B cell (primary cell): ENCODE measurements around the gene ABHD17B. TPM values are rescaled to one million over a fixed set of nuclear protein-coding genes. Genes with fewer than 3 reads are reported as not detected.
A peak's percentile ranks its signal among the peaks of the same experiment; 100 is the strongest.

Experiments
- ATAC-seq: fragments of 200-7000 bp; cut with Tn5 transposase; one replicate; pipeline ENCODE4 v1.10.0; 2021; ENCODE audit warnings: low read depth, mild to moderate bottlenecking, moderate number of reproducible peaks, moderate library complexity
- CTCF ChIA-PET: fragments of 350-600 bp; sonication (Branson Sonifier 250); formaldehyde crosslinking; loops from one replicate; lab custom pipeline; 2021; ENCODE audit warnings: antibody characterized with exemption, inconsistent platforms; lab: Charles Lee
- POLR2A ChIA-PET: fragments of 350-600 bp; sonication (Branson Sonifier 250); formaldehyde crosslinking; loops from one replicate; lab custom pipeline; 2021; ENCODE audit warnings: antibody characterized with exemption; lab: Charles Lee
- DNase-seq: peaks from one replicate; pipeline ENCODE4 v3.0.0; 2013
- H2AFZ ChIP-seq: 2 replicates; pipeline ENCODE4 v1.6.1; 2012; ENCODE audit warnings: mild to moderate bottlenecking, low read depth, low read length; ENCODE audit not compliant: insufficient read depth, poor library complexity, severe bottlenecking
- H3K27ac ChIP-seq, 2 donors: 1 replicate in 1 of 2; 2 replicates in 1 of 2; pipeline ENCODE4 v1.5.1; 2012 to 2013; ENCODE audit warnings: low read length in 2 of 2, mild to moderate bottlenecking in 2 of 2, moderate library complexity in 1 of 2
- H3K27me3 ChIP-seq, 4 experiments: fragments of 200-600 bp in 1 of 4; sonication (generic) in 1 of 4; replicated peaks in 1 of 4; 1 replicate in 2 of 4; 2 replicates in 2 of 4; pipeline versions ENCODE4 v1.6.1 to v1.7.0; 2013 to 2016; ENCODE audit warnings: low read length in 3 of 4, mild to moderate bottlenecking in 2 of 4, mixed read lengths in 1 of 4, moderate library complexity in 1 of 4; ENCODE audit not compliant: insufficient read depth in 4 of 4, control insufficient read depth in 3 of 4; ENCODE audit errors: control extremely low read depth in 1 of 4
- H3K36me3 ChIP-seq, 2 experiments: replicated peaks in 1 of 2; 1 replicate in 1 of 2; 2 replicates in 1 of 2; pipeline versions ENCODE4 v1.6.1 to v1.7.1; 2013; ENCODE audit warnings: low read length in 1 of 2; ENCODE audit not compliant: insufficient read depth in 2 of 2, control insufficient read depth in 1 of 2; ENCODE audit errors: control extremely low read depth in 1 of 2, extremely low read depth in 1 of 2
- H3K4me1 ChIP-seq, 2 donors: fragments of 200-600 bp in 1 of 2; sonication (generic) in 1 of 2; 1 replicate in 1 of 2; 2 replicates in 1 of 2; pipeline versions ENCODE4 v1.5.1 to v1.6.1; 2013 to 2017; ENCODE audit warnings: low read length in 2 of 2; ENCODE audit not compliant: control insufficient read depth in 2 of 2, insufficient read depth in 2 of 2
- H3K4me2 ChIP-seq: replicated peaks from 2 replicates; pipeline ENCODE3; 2012; ENCODE audit warnings: mild to moderate bottlenecking, low read depth, low read length; ENCODE audit not compliant: poor library complexity, severe bottlenecking
- H3K4me3 ChIP-seq, 5 experiments: fragments of 200-600 bp in 1 of 5; sonication (generic) in 1 of 5; 1 replicate in 3 of 5; 2 replicates in 2 of 5; pipeline versions ENCODE4 v1.5.1 to v1.7.0; 2011 to 2016; ENCODE audit warnings: low read length in 4 of 5, mild to moderate bottlenecking in 4 of 5, low read depth in 2 of 5, control low read depth in 1 of 5, moderate library complexity in 1 of 5; ENCODE audit not compliant: insufficient read depth in 1 of 5; ENCODE audit errors: control extremely low read depth in 1 of 5, extremely low read depth in 1 of 5
- H3K79me2 ChIP-seq: fragments of 200-600 bp; sonication (generic); one replicate; pipeline ENCODE4 v1.6.0; 2016; ENCODE audit warnings: low read length; ENCODE audit not compliant: control insufficient read depth, insufficient read depth
- H3K9ac ChIP-seq: fragments of 200-600 bp; sonication (generic); 2 replicates; pipeline ENCODE4 v1.6.1; 2017; ENCODE audit warnings: mild to moderate bottlenecking, low read length, moderate library complexity
- H3K9me3 ChIP-seq, 3 donors: one replicate each; pipeline versions ENCODE4 v1.6.1 to v1.7.1; 2013; ENCODE audit warnings: low read length in 2 of 3; ENCODE audit not compliant: control insufficient read depth in 2 of 3, insufficient read depth in 1 of 3; ENCODE audit errors: control extremely low read depth in 1 of 3
- H4K20me1 ChIP-seq: 2 replicates; pipeline ENCODE4 v1.6.0; 2012; ENCODE audit warnings: mild to moderate bottlenecking, low read length; ENCODE audit not compliant: insufficient read depth, control insufficient read depth, poor library complexity, severe bottlenecking
- H3K27ac Mint-ChIP-seq: one replicate; pipeline ENCODE4 v1.8.0; 2021; ENCODE audit warnings: mixed read lengths
- H3K27me3 Mint-ChIP-seq: one replicate; pipeline ENCODE4 v1.8.0; 2021; ENCODE audit warnings: mixed read lengths
- H3K4me1 Mint-ChIP-seq: one replicate; pipeline ENCODE4 v1.8.0; 2021; ENCODE audit warnings: mixed read lengths
- H3K4me3 Mint-ChIP-seq: one replicate; pipeline ENCODE4 v1.8.0; 2021; ENCODE audit warnings: mixed read lengths
- H3K9me3 Mint-ChIP-seq: one replicate; pipeline ENCODE4 v1.8.0; 2022; ENCODE audit warnings: mixed read lengths; ENCODE audit not compliant: insufficient read depth
- EZH2 ChIP-seq: IDR thresholded peaks from 2 replicates; pipeline ENCODE4 v1.6.1; 2012; ENCODE audit warnings: borderline replicate concordance, low read depth, mild to moderate bottlenecking, moderate library complexity, low read length; ENCODE audit not compliant: insufficient read depth, poor library complexity, severe bottlenecking
- WGBS: methylation state at CpG from one replicate; pipeline ENCODE4 v1.1.5; 2013; ENCODE audit warnings: missing lambda C conversion rate; ENCODE audit not compliant: insufficient coverage; 5-methylcytosine and 5-hydroxymethylcytosine counted together
- intact Hi-C: fragments of 100-400 bp; cut with micrococcal nuclease; formaldehyde crosslinking; loops from one replicate; pipeline ENCODE4 v1.10.0; 2022
- polyA plus RNA-seq: library from polyadenylated mRNA; depleted of rRNA; stranded (reverse); fragments of >200 nt; gene quantifications from 2 replicates; pipeline ENCODE4 v1.2.3, GENCODE V29; 2012
- total RNA-seq, 2 donors: library from RNA; stranded (reverse); fragments of 120-200 nt in 1 of 2; gene quantifications; 1 replicate in 1 of 2; 2 replicates in 1 of 2; pipeline versions ENCODE4 v1.2.3 to v1.2.4, GENCODE V29; 2013 to 2022
- TF ChIP-seq, protein P1 (sequence below): fragments of 200-600 bp; IDR thresholded peaks from one replicate; pipeline ENCODE4 v1.8.0; 2022; ENCODE audit warnings: antibody characterized with exemption, mild to moderate bottlenecking

The ABHD17B gene
- total and polyA plus RNA-seq, 2 donors (not counting 1 experiment from before 2014, with no cell fraction given): 11.3 to 24.4 TPM

DNA sequence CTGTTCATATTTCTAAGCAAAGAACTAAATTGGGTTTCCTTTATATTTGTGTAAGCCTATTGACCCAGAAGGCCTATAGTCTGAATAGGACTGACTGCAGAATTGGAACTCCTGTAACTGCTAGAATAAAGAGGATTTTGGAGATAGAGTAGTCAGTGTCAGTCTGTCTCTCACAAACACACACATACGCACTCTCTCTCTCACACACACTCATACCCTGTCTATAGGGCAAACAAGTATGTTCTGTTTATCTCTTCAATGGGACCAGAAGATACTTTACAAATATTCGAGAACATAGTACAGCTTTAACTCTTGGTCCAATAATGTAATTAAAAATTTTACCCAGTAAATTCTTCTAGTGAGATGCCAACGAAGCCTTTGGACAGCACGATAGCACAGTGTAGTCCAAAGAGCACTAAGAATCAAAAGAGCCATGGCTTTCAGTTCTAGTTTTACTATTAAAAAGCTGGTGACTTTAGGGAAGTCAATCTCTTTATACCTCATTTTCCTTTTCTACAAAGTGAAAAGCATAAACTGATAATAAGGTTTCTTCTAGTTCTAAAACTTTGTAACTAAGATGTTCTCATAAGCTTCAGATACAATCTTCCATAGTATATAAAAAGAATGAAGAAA lies 19.3 kb downstream of the ABHD17B start:
- H3K27ac ChIP-seq: peak overlapping the region; percentile 31 to 71
- H2AFZ ChIP-seq: peak overlapping the region; percentile 37
- POLR2A ChIA-PET: interaction anchor here (0.7 to 0.8 kb wide), 2 partner anchors 19 to 20 kb away, joined by 3 to 10 read pairs; partner anchors contain the start of genes ABHD17B and C9orf85
- H3K9me3 ChIP-seq: no peaks in the 10 kb centered on the region
- H3K27me3 Mint-ChIP-seq: no peaks in the 10 kb centered on the region
- no peaks in the 10 kb centered on the region for H3K36me3 ChIP-seq
- H3K9me3 Mint-ChIP-seq: no peaks in the 10 kb centered on the region
- peaks cover 31 to 58% of the 10 kb centered on the region in 2 donors for H3K4me1 ChIP-seq
- no peaks in the 10 kb centered on the region for H3K27me3 ChIP-seq
- WGBS: no CpG with 5 or more reads among the region's 4 CpGs
- peak overlapping the region; percentile 16 for H3K9ac ChIP-seq
- H3K4me3 Mint-ChIP-seq: peak overlapping the region; percentile 1
- peak; percentile 49 for ATAC-seq
- H3K79me2 ChIP-seq: peaks cover 99% of the 10 kb centered on the region
- CTCF ChIA-PET: interaction anchor here (1.6 kb wide), 1 partner anchor 85 kb away, joined by 4 read pairs; no protein-coding TSS in a partner anchor
- H3K27ac Mint-ChIP-seq: peak overlapping the region; percentile 1
- peaks cover 2% of the 10 kb centered on the region for H4K20me1 ChIP-seq
- peak overlapping the region in 2 of 5 experiments; percentile 2 to 5 for H3K4me3 ChIP-seq
- TF ChIP-seq, protein P1, sequence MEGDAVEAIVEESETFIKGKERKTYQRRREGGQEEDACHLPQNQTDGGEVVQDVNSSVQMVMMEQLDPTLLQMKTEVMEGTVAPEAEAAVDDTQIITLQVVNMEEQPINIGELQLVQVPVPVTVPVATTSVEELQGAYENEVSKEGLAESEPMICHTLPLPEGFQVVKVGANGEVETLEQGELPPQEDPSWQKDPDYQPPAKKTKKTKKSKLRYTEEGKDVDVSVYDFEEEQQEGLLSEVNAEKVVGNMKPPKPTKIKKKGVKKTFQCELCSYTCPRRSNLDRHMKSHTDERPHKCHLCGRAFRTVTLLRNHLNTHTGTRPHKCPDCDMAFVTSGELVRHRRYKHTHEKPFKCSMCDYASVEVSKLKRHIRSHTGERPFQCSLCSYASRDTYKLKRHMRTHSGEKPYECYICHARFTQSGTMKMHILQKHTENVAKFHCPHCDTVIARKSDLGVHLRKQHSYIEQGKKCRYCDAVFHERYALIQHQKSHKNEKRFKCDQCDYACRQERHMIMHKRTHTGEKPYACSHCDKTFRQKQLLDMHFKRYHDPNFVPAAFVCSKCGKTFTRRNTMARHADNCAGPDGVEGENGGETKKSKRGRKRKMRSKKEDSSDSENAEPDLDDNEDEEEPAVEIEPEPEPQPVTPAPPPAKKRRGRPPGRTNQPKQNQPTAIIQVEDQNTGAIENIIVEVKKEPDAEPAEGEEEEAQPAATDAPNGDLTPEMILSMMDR: no peak
- no peak for TF ChIP-seq EZH2
- intact Hi-C loops: no loop called here
- DNase-seq: peak; percentile 28
- H3K4me2 ChIP-seq: peak overlapping the region; percentile 50
- H3K4me1 Mint-ChIP-seq: peaks cover 68% of the 10 kb centered on the region

DNA sequence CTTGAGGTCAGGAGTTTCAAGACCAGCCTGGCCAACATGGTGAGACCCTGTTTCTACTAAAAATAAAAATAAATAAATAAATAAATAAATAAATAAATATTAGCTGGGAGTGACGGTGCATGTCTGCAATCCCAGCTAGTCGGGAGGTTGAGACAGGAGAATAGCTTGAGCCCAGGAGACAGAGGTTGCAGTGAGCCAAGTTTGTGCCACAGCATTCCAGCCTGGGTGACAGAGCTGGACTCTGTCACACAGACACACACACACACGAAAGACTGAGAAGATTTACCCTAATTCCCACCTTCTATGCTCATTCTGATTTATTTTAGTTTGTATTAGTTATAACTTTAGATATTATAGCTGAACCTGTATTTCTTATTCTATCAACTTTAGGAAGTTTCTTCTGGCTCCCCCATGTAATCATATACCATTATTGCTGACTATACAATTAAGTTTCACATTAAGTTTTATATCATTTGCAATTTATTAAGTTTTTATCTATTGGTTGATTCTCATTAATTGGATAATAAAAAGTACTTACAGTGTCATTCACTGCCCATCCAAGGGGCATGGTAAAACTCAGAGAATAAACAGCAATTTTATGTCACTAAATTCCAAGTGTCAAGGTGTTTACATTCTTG lies 20.8 kb downstream of the ABHD17B start:
- Histone ChIP-seq H3K9ac (no peak overlapping the region), H2AFZ (no peak overlapping the region), H3K4me2 (no peak overlapping the region), H3K9me3 (peaks cover 0 to 5% (median 0%) of the 10 kb centered on the region in 3 donors), H3K79me2 (peaks cover 94% of the 10 kb centered on the region), H3K27ac (peak overlapping the region in 1 of 2 donors; percentile 71), H3K4me3 (no peak overlapping the region), H4K20me1 (no peaks in the 10 kb centered on the region), H3K27me3 (no peaks in the 10 kb centered on the region), H3K4me1 (peaks cover 27 to 54% of the 10 kb centered on the region in 2 donors), H3K36me3 (no peaks in the 10 kb centered on the region)
- no peak for ATAC-seq
- Mint-ChIP-seq H3K9me3 (no peaks in the 10 kb centered on the region), H3K27ac (no peak overlapping the region), H3K27me3 (no peaks in the 10 kb centered on the region), H3K4me3 (no peak overlapping the region), H3K4me1 (peaks cover 66% of the 10 kb centered on the region)
- WGBS: 100% methylated on average over 1 of the region's 3 CpGs
- intact Hi-C loops: no loop called here
- DNase-seq: no peak
- TF ChIP-seq EZH2: no peak
- TF ChIP-seq, protein P1: no peak
- POLR2A ChIA-PET: no interaction called here
- CTCF ChIA-PET: interaction anchor here (0.8 to 0.9 kb wide), 2 partner anchors 9 to 21 kb away, joined by 3 read pairs; partner anchors contain the start of gene ABHD17B
